GM21576 (cell line): Measurements from ENCODE around the gene CHSY3.

Experiments
- ATAC-seq: cut with Tn5 transposase; IDR thresholded peaks from one replicate; pipeline ENCODE4 v1.9.1; 2021; ENCODE audit warnings: mild to moderate bottlenecking, moderate library complexity; ENCODE audit not compliant: unreplicated experiment

CHSY3 gene

DNA sequence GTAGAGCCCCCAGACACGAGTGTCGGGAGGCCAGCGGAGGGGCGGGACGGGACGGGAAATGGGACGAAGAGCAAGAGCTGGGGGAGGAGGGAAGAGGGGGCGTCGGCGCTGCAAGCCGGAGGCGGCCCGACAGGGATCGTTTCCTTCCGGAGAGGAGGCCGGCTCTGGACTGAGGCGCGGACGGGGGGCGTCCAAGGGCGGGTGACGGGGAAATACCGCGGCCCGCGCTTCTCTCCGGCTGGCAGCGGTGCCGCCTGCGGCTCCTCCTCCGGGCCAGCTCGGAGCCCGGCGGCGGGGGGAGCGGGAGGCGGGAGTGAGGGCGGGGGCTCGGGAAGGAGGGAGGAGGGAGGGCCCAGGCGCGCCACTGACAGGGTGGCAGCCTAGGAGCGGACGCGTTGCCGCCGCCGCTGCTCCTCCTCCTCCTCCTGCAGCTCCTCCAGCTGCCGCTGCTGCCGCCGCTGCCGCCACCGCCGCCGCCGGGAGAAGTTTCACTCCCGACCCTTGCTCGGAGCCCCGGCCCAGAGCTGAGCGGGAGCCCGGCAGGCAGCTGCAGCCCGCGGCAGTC is at the start of gene CHSY3:
TSS of gene CHSY3 (plus strand) at position 364 of the 565 bp plus-strand sequence.
- ATAC-seq = peak; percentile 52

DNA sequence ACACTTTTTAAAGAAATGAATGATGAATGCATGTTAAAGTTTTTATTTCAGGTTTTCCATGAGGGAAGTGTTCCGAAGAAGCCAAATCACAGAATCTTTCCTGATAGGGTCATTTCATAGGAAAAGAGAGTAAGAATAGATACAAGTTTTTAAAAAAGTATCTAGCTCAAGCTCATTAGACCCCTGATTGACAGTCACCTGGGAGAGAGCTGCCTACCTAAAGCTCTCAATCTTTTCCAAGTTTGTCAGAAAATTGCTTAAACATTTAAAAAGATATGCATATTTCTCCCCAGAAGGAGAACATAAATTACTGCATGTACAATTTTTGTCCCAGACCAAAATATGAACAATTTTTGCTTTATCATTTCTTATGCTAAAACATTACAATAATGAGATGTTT is 47.9 kb upstream of the CHSY3 start:
- ATAC-seq = no peak

DNA sequence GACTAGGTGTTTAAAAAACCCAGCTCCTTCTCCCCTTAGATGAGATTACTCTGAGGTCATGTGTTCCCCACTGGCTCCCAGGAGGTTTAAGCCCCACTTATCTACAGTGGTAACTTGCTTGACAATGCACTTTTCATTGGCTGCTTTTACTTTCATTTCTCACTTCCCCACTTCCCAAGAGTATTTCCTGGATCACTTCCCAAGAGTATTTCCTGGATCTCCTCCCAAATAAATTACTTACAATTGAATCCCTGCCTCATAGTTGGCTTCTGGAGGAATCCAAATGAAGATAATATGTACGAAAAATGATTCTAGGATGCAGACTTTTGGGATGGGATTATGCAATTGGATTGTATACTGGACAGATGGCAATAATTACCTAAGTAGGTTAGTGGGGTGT is 47.1 kb upstream of the CHSY3 start:
- ATAC-seq = no peak

DNA sequence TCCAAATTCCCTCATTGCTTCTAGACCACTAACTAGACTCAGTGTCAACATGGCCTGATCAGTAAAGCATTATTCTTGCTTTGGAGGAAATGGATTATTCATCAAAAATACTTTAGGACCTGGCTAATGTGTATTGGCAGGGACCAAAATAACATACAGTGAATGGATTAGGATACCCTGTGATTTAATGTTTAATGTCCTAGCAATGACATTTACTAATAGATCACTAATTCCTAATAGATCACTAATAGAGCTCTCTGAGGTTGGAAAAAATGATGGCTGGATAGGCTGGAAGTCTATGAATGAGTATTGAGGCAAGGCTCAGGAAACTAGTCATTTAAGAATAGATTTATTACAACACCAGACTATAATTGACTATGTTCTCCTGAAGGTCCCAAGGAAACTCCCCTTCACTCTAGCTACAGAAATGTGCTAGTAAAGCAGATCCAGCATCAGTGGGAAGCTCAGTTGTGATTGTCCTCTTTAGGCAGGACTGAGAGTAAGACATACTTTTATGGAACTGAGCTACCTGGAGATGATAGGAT is 46.1 kb upstream of the CHSY3 start:
- ATAC-seq = no peak

DNA sequence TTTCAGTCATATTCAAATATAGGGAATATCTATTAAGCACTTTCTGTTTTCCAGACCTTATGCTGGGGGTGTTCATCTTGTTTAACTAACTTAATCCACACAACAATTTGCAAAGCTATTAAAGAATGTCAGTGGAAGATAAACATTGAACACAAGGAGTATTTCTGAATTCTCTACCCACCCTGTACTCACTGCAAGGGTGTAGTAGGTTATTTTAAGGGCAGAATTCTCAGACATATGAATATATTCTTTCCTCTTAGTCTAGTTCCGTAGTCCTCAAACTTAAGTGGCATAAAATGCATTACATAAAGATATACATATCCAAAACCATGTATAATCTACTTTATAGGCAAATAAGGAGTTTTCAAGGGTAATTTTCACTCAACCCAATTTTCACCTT is 19.9 kb upstream of the CHSY3 start:
- ATAC-seq = no peak

DNA sequence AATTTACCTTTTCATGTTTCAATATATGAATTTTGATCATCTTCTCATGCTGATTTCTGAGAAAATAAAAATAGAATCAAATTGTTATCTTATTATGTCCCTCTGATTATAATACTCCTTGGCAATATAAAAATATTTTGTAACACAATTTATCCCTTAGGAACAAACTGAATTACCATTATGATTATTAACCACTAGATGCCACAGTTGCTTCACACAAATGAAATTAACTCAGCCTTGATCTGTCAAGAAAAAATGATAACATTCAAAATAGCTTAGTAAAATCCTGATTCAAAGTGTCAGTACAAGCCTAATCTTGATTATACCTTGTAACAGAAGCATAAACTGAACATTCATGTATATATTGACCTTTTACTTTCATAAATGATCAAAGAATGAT is 4.8 kb upstream of the CHSY3 start:
- ATAC-seq = no peak

DNA sequence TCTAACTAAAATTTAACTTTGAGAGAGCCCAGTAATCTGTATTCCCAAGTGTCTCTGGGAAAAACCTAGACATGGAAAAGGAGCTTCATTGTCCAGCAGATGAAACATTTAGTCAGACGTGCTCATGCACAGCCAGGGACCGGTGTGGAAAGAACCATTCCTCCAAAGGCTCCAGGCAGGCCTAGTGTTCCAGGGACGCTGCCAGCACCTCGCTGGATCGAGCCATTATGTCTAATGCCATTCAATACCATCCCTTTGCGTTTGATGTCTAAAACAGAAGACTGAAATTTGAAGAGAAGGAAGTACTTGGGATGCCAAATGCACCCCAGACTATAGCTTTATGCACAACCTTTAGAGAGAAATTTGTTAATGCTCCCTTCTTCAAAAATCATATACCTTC is 1.4 kb upstream of the CHSY3 start:
- ATAC-seq = no peak

DNA sequence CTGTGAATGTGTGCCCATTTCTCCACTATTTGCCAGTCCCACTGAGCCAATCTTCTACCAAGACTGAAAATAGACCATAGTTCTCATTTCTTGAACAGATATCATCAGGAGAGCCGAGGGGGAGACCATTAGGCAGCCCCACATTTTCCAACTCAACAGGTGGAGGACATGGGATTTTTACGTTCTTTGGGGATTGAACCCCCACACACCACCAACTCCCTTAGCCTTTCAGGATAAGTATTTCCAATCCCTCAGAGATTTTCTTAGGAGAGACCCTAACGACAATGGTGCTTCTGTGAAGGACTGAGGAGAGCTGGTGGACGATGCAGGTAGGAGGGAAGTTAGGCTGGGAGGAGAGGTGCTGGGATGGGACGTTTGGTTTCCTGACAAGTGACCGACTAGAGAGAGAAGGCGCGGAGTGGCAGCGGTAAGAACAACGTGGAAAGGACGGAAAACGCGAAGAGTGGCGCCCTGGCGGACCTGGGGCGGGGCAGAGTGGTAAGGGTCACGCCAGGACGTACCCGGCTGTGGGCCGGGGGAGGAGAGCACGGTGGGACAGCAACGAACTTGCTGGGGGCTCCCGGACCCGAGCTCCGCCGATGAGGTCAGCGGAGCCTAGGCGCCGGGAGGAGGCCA is 681 bp upstream of the CHSY3 start:
- no peak for ATAC-seq

DNA sequence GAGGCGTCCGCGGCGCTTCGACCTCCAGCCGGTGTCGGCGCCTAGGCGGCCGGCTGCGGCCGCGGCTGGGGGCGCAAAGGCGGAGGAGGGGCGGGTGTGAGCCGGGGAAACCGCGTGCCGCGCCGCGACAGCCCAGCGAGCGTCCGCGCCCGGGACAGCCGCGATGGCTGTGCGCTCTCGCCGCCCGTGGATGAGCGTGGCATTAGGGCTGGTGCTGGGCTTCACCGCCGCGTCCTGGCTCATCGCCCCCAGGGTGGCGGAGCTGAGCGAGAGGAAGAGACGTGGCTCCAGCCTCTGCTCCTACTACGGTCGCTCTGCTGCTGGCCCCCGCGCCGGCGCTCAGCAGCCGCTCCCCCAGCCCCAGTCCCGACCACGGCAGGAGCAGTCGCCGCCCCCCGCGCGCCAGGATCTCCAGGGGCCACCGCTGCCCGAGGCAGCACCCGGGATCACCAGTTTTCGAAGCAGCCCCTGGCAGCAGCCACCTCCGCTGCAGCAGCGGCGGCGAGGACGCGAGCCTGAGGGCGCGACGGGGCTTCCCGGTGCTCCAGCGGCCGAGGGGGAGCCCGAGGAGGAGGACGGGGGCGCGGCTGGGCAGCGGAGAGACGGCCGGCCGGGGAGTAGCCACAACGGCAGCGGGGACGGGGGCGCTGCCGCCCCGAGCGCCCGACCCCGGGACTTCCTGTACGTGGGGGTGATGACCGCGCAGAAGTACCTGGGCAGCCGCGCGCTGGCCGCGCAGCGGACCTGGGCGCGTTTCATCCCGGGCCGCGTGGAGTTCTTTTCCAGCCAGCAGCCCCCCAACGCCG is 605 bp downstream of the CHSY3 start:
- peak; percentile 27 for ATAC-seq

DNA sequence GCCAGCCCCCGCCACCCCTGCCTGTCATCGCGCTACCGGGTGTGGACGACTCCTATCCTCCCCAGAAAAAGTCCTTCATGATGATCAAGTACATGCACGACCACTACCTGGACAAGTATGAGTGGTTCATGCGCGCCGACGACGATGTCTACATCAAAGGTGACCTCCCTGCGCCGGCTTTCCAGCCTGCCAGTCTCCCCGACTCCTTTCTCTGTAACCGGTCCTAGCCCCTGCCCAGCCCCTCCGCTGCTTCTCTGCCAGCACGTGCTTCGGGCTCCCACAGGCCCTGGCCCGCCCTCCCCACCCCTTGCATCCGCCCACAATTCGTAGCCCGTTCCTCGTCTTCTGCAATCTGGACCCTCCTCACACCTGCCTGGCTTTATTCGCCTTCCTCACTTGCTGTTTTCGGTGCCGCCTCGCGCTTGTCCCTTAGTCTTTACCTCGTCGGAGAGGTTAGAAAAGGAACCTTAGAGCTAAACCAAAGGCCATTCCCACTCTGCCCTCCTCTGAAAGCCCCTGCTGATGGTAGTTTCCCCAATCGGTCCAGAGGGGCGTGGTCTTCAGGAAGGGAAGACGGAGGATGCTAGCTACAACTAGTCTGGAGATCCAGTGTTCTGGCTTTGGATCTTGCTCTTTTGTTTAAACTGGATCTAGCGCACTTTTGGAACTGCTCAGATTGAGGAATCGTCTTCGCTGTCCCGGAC is 1.4 kb downstream of the CHSY3 start:
- no peak for ATAC-seq

DNA sequence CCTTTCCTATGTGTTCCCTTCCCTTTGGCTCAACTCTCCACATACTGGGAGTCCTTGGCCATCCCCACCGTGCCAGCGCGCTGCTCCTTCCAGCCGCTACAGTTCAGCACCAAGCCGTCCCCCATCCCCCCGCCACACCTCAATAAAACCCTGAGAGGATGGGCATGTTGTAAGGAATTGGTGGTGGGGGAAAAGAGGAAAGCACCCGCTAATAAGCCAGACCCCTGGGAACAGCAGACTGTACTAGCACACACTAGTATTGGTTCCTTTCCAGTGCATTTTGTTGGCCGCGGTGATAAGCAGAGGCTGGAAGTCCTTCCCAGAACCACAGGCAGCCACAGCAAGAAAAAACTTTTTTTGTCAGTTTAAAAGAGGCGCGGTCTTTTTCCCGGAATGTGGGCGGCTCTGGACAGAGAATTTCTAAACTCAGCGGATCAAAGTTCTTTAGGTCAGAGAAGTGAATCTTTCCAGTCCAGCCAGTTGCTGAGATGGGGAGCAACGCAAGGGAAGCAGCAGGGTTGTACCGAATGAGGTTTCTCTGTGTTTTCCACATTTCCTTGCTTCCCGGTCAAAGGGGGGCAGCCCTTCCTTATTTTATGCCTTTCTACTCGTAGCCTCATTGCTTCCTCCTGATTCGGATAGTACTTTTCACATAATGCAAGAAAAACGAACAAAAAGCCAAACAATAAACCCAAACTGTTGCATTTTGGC is 2.1 kb downstream of the CHSY3 start:
- ATAC-seq = no peak

DNA sequence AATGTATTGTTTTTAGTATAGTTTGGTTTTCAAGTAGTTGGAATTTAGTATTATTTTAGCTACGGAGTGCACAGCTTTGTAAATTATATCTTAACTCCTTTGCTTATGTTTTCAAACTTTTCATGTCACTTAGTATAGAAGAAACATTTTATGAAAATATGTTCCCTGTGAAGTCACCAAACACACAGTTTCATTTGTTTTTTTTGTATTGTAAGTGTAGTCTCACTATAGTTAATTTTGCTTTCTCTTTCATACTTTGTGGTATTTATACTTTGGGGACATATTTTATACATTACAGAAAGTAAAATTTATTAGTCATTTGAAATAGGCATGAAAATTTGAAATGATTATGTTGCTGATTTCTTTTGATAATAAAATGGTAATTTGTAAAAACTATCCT is 5.0 kb downstream of the CHSY3 start:
- ATAC-seq = peak; percentile 41

DNA sequence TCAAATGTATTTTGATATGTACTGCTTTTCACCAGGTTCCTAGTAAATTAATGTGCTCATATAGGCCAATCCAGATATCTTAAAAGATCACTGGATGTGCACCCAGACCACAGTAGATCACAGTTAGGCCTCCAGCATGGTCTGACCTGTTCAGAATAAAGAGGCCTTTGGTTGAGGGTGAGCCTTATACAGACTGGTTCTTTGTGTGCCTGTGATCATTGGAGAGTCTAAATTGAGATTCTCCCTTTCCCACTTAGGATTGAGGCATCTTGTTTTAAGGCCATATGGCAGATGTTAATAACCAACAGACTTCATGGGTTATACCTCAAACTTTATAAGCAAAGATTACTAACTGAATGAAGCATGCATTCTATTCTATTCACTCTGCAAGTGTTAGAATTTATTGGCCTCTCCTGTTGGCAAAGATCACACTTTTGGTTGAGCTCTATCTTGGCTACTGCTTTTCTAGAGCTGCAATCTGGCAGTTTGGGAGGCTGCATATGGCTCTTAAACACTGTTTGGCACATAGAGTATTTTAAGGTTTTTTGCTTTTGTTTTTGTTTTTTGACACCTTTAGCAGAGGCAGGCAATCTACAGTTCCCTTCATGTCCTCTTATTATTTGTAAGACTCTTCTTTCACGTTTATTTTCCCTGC is 8.5 kb downstream of the CHSY3 start:
- ATAC-seq = no peak

DNA sequence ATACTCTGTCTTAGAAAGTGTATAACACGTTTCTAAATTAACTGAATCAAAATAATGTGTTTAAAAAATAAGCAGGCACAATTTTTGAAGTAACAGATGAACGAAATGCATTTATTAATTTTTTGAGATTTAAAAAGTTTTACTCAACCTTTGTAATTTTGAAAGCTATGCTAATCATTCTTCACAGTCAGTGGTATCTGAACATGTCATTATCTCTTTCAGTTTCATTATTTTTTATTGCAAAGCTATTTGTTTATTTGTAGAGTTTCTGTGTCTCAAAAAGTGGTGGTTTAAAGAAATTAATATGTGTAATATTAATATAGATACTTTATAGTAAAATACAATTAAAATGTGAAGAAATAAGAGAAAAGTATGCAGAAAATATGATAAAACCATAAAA is 11.2 kb downstream of the CHSY3 start:
- no peak for ATAC-seq

DNA sequence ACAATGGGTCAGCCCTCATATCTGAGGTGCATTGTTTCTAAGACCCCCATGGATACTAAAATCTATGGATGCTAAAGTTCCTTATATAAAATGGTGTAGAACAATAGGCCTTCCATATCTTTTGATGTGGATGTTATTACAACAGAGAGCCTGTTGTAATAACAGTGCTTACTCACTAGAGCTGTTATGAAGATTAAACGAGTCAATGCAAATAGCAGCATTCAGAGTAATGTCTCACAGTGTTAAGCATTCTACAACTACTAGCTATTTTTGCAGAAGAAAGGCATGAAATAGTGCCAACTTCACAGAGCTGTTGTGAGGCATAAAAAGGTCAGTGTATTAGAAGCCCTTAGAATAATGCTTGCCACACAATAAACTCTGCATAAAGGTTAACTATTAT is 13.0 kb downstream of the CHSY3 start:
- no peak for ATAC-seq

DNA sequence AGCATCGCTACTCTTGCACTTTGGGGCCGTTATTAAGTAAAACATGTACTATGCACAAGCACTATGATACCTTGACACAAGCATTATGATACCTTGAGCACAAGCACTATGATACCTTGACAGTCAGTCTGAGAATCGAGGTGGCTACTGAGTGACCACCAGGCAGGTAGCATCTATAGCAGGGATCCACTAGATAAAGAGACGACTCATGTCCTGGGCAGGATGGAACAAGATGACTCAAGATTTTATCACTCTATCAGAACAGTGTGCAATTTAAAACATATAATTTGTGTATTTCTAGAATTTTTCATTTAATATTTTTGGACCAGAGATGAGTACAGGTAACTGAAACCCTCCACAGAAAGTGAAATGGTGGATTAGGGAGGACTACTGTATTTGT is 16.9 kb downstream of the CHSY3 start:
- ATAC-seq = no peak

DNA sequence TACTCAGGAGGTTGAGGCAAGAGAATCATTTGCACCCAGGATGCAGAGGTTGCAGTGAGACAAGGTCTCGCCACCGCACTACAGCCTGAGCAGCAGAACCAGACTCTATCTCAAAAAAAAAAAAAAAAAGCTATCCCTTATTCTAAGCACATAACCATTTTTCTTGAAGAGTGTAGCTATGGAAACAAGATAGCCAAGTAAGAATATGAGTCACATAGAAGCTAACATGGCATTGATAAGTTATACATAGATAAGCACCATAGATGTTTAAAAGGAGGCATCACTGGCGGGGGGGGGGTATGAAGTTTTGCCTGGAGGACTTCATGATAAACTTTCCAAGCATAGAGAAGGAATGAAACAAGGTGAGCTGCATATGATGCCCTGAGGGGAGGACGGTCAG is 26.0 kb downstream of the CHSY3 start:
- ATAC-seq = no peak

DNA sequence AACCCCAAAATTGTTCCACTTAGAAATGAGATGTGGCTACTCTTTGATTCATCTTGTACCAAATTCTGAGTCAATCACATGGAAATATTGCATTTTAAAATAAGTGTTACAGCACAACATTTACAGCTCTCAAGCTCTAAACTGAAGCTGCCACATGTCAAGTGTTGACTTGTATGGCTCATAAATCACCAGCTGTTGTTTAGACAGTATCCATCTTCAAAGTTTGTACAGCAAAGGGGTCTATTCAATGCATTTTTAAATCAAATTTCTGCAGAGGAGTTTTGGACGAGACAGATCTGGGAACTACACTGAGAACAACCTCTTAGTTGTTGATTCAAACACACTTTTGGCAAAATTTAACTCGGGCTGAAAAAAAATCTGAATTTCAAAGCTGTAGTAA is 31.4 kb downstream of the CHSY3 start:
- no peak for ATAC-seq

DNA sequence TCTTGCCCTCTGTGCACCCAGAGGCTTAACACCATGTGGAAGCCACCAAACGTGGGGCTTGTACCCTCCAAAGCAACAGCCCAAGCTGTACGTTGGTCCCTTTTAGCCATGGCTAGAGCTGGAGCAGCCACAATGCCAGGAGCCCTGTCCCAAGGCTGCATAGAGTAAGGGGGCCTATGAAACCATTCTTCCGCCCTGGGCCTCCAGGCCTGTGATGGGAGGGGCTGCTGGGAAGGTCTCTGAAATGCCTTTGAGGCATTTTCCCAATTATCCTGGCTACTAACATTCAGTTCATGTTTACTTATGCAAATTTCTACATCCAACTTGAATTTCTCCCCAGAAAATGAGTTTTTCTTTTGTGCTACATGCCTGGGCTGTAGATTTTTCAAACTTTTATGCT is 33.8 kb downstream of the CHSY3 start:
- no peak for ATAC-seq

DNA sequence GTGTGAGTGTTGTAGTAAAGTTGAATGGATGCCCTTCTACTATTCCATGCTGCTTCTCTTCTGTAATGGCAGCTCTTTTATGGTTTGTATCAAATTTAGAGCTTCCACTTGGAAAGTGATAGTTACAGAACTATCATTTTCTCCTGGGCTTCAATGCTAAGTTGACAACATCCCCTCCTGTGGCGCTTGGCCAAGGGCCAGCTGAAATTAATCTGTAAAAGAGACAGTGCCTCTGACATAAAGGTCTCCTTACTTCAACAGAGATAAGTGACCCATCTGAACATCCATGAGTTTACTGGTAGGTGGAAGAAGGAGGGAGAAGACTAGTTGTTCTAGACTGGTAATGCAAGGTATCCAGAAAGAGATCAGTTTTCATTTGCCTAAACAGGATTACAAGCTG is 39.7 kb downstream of the CHSY3 start:
- no peak for ATAC-seq
